Measurements from ENCODE around the gene RIF1. TPM values are rescaled to one million over a fixed set of nuclear protein-coding genes. Genes with fewer than 3 reads are reported as not detected.

RIF1 gene
- total RNA-seq, 1 donor from 2014 or later, result 39.1 TPM

DNA sequence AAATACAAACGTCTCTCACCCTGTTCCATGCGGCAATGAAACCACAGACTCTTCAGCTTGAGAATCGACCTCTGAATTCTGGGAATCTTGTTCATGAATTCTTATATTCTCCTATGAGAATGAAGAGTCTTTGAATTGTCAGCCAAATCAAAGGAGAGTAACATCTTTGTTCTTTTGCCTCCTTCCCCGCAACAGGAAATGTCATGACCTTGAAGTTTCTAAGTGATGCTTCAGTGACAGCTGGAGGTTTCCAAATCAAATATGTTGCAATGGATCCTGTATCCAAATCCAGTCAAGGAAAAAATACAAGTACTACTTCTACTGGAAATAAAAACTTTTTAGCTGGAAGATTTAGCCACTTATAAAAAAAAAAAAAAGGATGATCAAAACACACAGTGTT, 30.5 kb upstream of the RIF1 start:
- Histone ChIP-seq H3K27me3 (ENCODE audit: insufficient read depth, low read length) (no peaks in the 10 kb centered on the region), H2AFZ (ENCODE audit: low read depth, low read length) (no peak overlapping the region), H3K27ac (ENCODE audit: low read depth, low read length) (no peak overlapping the region), H3K36me3 (ENCODE audit: insufficient read depth, low read length) (no peaks in the 10 kb centered on the region), H3K79me2 (ENCODE audit: insufficient read depth, low read length) (no peaks in the 10 kb centered on the region), H3K9me3 (ENCODE audit: insufficient read depth, low read depth, low read length) (no peaks in the 10 kb centered on the region), H3K9ac (ENCODE audit: low read length) (no peak overlapping the region), H3K4me3 (ENCODE audit: insufficient read depth, low read depth, low read length) (no peak overlapping the region), H3K4me1 (ENCODE audit: insufficient read depth, low read length) (peaks cover 3% of the 10 kb centered on the region), H4K20me1 (ENCODE audit: insufficient read depth, low read length) (no peaks in the 10 kb centered on the region), H3K4me2 (ENCODE audit: low read length) (no peak overlapping the region)
- Mint-ChIP-seq H3K4me3 (ENCODE audit: unreplicated experiment) (no peak overlapping the region), H3K9me3 (ENCODE audit: unreplicated experiment) (no peaks in the 10 kb centered on the region), H3K36me3 (ENCODE audit: low read depth, unreplicated experiment) (no peaks in the 10 kb centered on the region), H3K27me3 (ENCODE audit: low read depth, unreplicated experiment) (no peaks in the 10 kb centered on the region), H3K4me1 (ENCODE audit: low read depth, unreplicated experiment) (peaks cover 16% of the 10 kb centered on the region), H3K27ac (ENCODE audit: unreplicated experiment) (no peak overlapping the region)
- no peak for TF ChIP-seq EZH2 (IDR thresholded peaks at IDR 0.05; ENCODE audit: insufficient read depth, low read length)
- TF ChIP-seq, protein P1, sequence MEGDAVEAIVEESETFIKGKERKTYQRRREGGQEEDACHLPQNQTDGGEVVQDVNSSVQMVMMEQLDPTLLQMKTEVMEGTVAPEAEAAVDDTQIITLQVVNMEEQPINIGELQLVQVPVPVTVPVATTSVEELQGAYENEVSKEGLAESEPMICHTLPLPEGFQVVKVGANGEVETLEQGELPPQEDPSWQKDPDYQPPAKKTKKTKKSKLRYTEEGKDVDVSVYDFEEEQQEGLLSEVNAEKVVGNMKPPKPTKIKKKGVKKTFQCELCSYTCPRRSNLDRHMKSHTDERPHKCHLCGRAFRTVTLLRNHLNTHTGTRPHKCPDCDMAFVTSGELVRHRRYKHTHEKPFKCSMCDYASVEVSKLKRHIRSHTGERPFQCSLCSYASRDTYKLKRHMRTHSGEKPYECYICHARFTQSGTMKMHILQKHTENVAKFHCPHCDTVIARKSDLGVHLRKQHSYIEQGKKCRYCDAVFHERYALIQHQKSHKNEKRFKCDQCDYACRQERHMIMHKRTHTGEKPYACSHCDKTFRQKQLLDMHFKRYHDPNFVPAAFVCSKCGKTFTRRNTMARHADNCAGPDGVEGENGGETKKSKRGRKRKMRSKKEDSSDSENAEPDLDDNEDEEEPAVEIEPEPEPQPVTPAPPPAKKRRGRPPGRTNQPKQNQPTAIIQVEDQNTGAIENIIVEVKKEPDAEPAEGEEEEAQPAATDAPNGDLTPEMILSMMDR (IDR thresholded peaks at IDR 0.05; ENCODE audit: insufficient read depth, low read depth, low read length), result no peak
- FAIRE-seq (no peak), DNase-seq (ENCODE audit: low read depth) (no peak)

DNA sequence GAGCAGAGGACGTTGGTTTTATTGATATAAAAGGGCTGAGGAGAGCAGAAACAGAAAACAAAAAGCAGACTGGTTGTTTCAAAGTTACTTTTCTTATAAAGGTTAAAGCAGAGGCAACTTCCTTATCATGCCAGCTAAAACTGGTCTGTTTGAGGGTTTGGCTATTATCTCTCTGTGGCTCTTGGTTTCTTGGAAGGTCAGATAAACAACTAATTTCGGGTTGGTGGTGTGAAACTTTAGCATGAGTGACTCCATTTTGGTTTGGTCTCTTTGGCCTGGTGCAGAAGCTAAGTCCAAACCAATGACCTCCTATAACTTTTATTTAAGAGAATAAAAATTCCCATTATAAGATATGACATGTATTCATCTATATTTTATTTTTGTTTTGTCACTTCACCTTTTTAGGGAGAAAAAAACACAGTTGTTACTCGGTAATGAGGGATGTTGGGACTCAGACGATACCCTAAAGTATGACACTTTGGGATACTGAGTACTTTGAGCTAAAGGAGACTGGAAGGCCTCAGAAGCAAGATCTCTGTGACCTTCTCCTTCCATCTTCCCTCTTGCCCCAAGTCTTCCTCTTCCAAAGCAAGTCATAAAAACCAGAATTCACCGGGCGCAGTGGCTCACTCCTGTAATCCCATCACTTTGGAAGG, 29.0 kb upstream of the RIF1 start:
- Histone ChIP-seq H3K36me3 (ENCODE audit: insufficient read depth, low read length) (no peaks in the 10 kb centered on the region), H3K79me2 (ENCODE audit: insufficient read depth, low read length) (no peaks in the 10 kb centered on the region), H2AFZ (ENCODE audit: low read depth, low read length) (no peak overlapping the region), H3K27me3 (ENCODE audit: insufficient read depth, low read length) (no peaks in the 10 kb centered on the region), H3K4me3 (ENCODE audit: insufficient read depth, low read depth, low read length) (no peak overlapping the region), H3K4me1 (ENCODE audit: insufficient read depth, low read length) (no peaks in the 10 kb centered on the region), H4K20me1 (ENCODE audit: insufficient read depth, low read length) (no peaks in the 10 kb centered on the region), H3K27ac (ENCODE audit: low read depth, low read length) (no peak overlapping the region), H3K4me2 (ENCODE audit: low read length) (no peak overlapping the region), H3K9ac (ENCODE audit: low read length) (no peak overlapping the region), H3K9me3 (ENCODE audit: insufficient read depth, low read depth, low read length) (no peaks in the 10 kb centered on the region)
- H3K36me3 Mint-ChIP-seq (ENCODE audit: low read depth, unreplicated experiment), result no peaks in the 10 kb centered on the region
- H3K27ac Mint-ChIP-seq (ENCODE audit: unreplicated experiment), result peak overlapping the region; percentile 69
- no peak for DNase-seq (ENCODE audit: low read depth)
- FAIRE-seq, result no peak
- H3K9me3 Mint-ChIP-seq (ENCODE audit: unreplicated experiment), result no peaks in the 10 kb centered on the region
- TF ChIP-seq, protein P1 (IDR thresholded peaks at IDR 0.05; ENCODE audit: insufficient read depth, low read depth, low read length), result no peak
- TF ChIP-seq EZH2 (IDR thresholded peaks at IDR 0.05; ENCODE audit: insufficient read depth, low read length), result no peak
- peaks cover 14% of the 10 kb centered on the region for H3K4me1 Mint-ChIP-seq (ENCODE audit: low read depth, unreplicated experiment)
- no peaks in the 10 kb centered on the region for H3K27me3 Mint-ChIP-seq (ENCODE audit: low read depth, unreplicated experiment)
- H3K4me3 Mint-ChIP-seq (ENCODE audit: unreplicated experiment), result no peak overlapping the region

DNA sequence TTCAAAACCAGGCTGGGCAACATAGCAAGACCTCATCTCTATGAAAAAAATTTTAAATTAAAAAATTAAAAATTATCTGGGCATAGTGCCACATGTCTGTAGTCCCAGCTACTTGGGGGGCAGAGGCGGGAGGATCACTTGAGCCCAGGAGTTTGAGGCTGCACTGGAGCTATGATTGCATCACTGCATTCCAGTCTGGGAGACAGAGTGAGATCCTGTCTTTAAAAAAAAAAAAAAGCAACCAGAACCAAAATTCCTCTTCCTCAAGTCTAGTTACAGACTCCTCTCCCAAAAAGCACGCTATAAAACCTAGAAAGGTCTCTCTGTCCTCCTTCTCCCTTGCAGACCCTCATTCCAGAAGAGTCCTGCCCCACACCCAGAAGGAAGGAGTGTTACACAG, 28.4 kb upstream of the RIF1 start:
- peak overlapping the region; percentile 60 for H3K4me3 Mint-ChIP-seq (ENCODE audit: unreplicated experiment)
- TF ChIP-seq EZH2 (IDR thresholded peaks at IDR 0.05; ENCODE audit: insufficient read depth, low read length), result no peak
- TF ChIP-seq, protein P1 (IDR thresholded peaks at IDR 0.05; ENCODE audit: insufficient read depth, low read depth, low read length), result no peak
- H3K9me3 Mint-ChIP-seq (ENCODE audit: unreplicated experiment), result no peaks in the 10 kb centered on the region
- peak overlapping the region; percentile 47 for H2AFZ ChIP-seq (ENCODE audit: low read depth, low read length)
- no peak overlapping the region for H3K4me3 ChIP-seq (ENCODE audit: insufficient read depth, low read depth, low read length)
- H3K4me2 ChIP-seq (ENCODE audit: low read length), result no peak overlapping the region
- H3K4me1 Mint-ChIP-seq (ENCODE audit: low read depth, unreplicated experiment), result peaks cover 14% of the 10 kb centered on the region
- no peak overlapping the region for H3K27ac ChIP-seq (ENCODE audit: low read depth, low read length)
- H3K9ac ChIP-seq (ENCODE audit: low read length), result no peak overlapping the region
- no peaks in the 10 kb centered on the region for H4K20me1 ChIP-seq (ENCODE audit: insufficient read depth, low read length)
- H3K36me3 Mint-ChIP-seq (ENCODE audit: low read depth, unreplicated experiment), result no peaks in the 10 kb centered on the region
- peak overlapping the region; percentile 99 for H3K27ac Mint-ChIP-seq (ENCODE audit: unreplicated experiment)
- peak; percentile 61 for DNase-seq (ENCODE audit: low read depth)
- no peak for FAIRE-seq
- H3K4me1 ChIP-seq (ENCODE audit: insufficient read depth, low read length), result no peaks in the 10 kb centered on the region
- H3K36me3 ChIP-seq (ENCODE audit: insufficient read depth, low read length), result no peaks in the 10 kb centered on the region
- H3K27me3 Mint-ChIP-seq (ENCODE audit: low read depth, unreplicated experiment), result no peaks in the 10 kb centered on the region
- no peaks in the 10 kb centered on the region for H3K9me3 ChIP-seq (ENCODE audit: insufficient read depth, low read depth, low read length)
- no peaks in the 10 kb centered on the region for H3K27me3 ChIP-seq (ENCODE audit: insufficient read depth, low read length)
- H3K79me2 ChIP-seq (ENCODE audit: insufficient read depth, low read length), result no peaks in the 10 kb centered on the region
